ENCODE data around the gene APOB.

GRCh38 chr2:21003572-21004180 is 40.2 kb downstream of the APOB start:
- TF ChIP-seq CTCF (IDR thresholded peaks at IDR 0.05) (no peak), POLR2A (IDR thresholded peaks at IDR 0.05) (no peak), POLR2AphosphoS5 (IDR thresholded peaks at IDR 0.05) (no peak)

Data from prostate gland (tissue), 2 donors.